Neural crest cell (in vitro differentiated cells): ENCODE measurements around the gene KRTAP24-1. TPM values are rescaled to one million over a fixed set of nuclear protein-coding genes. Genes with fewer than 3 reads are reported as not detected.

Experiments used
- DNase-seq: peaks from one replicate; pipeline ENCODE4 v3.0.0; 2021; ENCODE audit warnings: low read depth, mixed read lengths, low spot score
- H3K27ac Mint-ChIP-seq: one replicate; pipeline ENCODE4 v1.8.0; 2021; ENCODE audit warnings: mild to moderate bottlenecking, mixed read lengths; ENCODE audit not compliant: unreplicated experiment
- H3K27me3 Mint-ChIP-seq: 2 replicates; pipeline ENCODE4 v1.8.0; 2021; ENCODE audit warnings: low read depth, mild to moderate bottlenecking, mixed read lengths
- H3K36me3 Mint-ChIP-seq: 2 replicates; pipeline ENCODE4 v1.8.0; 2021; ENCODE audit warnings: low read depth, mild to moderate bottlenecking, mixed read lengths
- H3K4me1 Mint-ChIP-seq: 2 replicates; pipeline ENCODE4 v1.8.0; 2021; ENCODE audit warnings: mixed read lengths
- H3K4me3 Mint-ChIP-seq: one replicate; pipeline ENCODE4 v1.8.0; 2021; ENCODE audit warnings: mild to moderate bottlenecking, mixed read lengths
- H3K9me3 Mint-ChIP-seq: 2 replicates; pipeline ENCODE4 v1.8.0; 2021; ENCODE audit warnings: mixed read lengths
- total RNA-seq: library from RNA; stranded (reverse); gene quantifications from 2 replicates; pipeline ENCODE4 v1.2.1, GENCODE V29; 2021
- TF ChIP-seq, protein P1 (sequence below): fragments of 200-600 bp; sonication (generic); conservative IDR thresholded peaks from 2 replicates; pipeline ENCODE4 v1.5.0; 2021; ENCODE audit warnings: antibody characterized with exemption, mild to moderate bottlenecking

Gene KRTAP24-1
- total RNA-seq, 1 donor from 2014 or later, result not detected

DNA sequence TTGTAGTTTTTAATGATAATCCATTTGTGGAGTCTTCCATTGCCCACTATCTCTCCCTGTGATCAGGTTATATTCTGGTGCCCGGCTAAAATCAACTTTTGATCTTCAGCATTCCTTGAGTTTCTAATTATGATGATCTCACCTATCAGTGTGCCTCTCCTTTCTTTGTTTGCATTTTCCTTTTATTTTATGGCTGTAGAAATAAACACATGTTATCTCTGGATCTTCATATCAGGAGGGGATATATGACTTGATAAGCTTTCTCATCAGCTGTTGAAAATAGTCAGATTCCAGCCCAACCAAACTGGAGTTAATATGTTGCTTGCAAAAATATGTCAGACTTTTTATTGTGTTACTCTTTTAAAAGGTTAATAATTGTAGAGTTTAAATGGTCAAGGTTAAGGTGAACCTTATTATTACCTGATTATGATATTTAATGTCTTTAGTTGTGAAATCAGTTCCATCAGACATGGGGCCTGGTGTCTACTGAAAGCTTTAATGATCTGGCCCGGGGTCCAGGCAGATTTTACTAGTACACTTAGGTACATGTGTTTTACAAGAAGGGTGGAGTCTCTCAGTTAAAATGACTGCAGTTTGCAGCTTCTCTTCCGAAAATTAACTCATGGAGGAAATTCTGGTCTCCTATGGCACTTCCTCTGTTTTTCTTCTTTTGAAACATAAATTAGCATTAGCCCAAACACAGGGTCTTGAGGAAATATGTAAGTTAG is 12.8 kb downstream of the KRTAP24-1 start:
- Mint-ChIP-seq H3K27me3 (no peaks in the 10 kb centered on the region), H3K9me3 (peaks cover 16% of the 10 kb centered on the region), H3K27ac (no peak overlapping the region), H3K4me1 (peaks cover 10% of the 10 kb centered on the region), H3K36me3 (peaks cover 4% of the 10 kb centered on the region), H3K4me3 (no peak overlapping the region)
- DNase-seq, result no peak
- TF ChIP-seq, protein P1, sequence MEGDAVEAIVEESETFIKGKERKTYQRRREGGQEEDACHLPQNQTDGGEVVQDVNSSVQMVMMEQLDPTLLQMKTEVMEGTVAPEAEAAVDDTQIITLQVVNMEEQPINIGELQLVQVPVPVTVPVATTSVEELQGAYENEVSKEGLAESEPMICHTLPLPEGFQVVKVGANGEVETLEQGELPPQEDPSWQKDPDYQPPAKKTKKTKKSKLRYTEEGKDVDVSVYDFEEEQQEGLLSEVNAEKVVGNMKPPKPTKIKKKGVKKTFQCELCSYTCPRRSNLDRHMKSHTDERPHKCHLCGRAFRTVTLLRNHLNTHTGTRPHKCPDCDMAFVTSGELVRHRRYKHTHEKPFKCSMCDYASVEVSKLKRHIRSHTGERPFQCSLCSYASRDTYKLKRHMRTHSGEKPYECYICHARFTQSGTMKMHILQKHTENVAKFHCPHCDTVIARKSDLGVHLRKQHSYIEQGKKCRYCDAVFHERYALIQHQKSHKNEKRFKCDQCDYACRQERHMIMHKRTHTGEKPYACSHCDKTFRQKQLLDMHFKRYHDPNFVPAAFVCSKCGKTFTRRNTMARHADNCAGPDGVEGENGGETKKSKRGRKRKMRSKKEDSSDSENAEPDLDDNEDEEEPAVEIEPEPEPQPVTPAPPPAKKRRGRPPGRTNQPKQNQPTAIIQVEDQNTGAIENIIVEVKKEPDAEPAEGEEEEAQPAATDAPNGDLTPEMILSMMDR, result no peak

DNA sequence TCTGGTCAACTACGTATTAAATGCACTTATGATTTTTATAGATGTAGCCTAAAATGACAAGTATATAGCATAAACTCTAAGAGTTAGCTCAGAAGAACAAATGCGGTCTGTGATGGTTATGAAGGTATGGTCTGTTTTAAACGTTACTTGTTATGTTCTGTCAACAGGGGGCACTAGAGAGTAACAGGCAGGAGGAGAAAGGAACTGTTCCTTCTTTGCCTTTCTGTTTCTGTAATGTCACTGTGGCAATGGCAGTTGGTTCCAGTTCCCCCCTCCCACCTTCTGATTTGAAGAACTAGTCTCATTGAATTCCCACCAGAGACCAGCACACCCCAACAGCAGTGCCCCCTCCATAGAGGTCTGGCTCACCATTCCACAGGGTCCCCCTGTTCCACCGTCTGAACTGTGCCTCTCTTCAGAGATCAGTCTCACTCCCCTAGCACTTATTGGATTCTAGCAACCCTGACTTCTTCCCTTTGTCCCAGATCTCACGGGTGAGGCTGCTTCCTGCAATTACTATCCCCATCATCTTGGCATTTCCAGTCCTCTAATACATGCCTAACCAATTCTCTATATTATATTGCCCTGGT is 14.0 kb downstream of the KRTAP24-1 start:
- TF ChIP-seq, protein P1, result peak; percentile 39
- H3K9me3 Mint-ChIP-seq, result peaks cover 11% of the 10 kb centered on the region
- DNase-seq, result no peak
- H3K36me3 Mint-ChIP-seq, result peaks cover 2% of the 10 kb centered on the region
- no peak overlapping the region for H3K27ac Mint-ChIP-seq
- H3K4me3 Mint-ChIP-seq, result no peak overlapping the region
- H3K4me1 Mint-ChIP-seq, result no peaks in the 10 kb centered on the region
- no peaks in the 10 kb centered on the region for H3K27me3 Mint-ChIP-seq

- H3K4me1 Mint-ChIP-seq, result no peaks in the 10 kb centered on the region
- DNase-seq, result no peak
- TF ChIP-seq, protein P1, result peak; percentile 58
- peaks cover 2% of the 10 kb centered on the region for H3K9me3 Mint-ChIP-seq
- H3K4me3 Mint-ChIP-seq, result no peak overlapping the region
- no peak overlapping the region for H3K27ac Mint-ChIP-seq
- no peaks in the 10 kb centered on the region for H3K36me3 Mint-ChIP-seq
- H3K27me3 Mint-ChIP-seq, result no peaks in the 10 kb centered on the region
Observed at GRCh38 chr21:30257773-30258172, 25.0 kb downstream of the KRTAP24-1 start.

DNA sequence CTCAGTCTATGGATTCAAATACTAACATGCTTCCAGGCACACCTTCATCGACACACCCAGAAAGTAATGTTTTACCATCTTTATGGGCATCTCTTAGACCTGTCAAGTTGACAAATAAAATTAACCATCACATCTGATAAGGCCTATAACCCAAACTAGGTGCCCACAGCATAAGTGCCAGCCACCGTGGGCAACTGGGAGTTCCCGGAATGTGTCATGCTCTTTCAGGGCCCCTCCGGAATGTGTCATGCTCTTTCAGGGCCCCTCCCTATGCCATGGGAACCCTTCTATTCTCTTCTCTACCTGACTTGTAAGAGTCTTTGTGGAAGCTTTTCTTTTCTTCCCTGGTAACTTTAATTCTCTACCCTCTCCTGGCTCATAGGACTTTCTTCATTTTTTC is 26.6 kb downstream of the KRTAP24-1 start:
- H3K4me1 Mint-ChIP-seq, result no peaks in the 10 kb centered on the region
- TF ChIP-seq, protein P1, result no peak
- H3K9me3 Mint-ChIP-seq, result peaks cover 4% of the 10 kb centered on the region
- H3K27me3 Mint-ChIP-seq, result no peaks in the 10 kb centered on the region
- H3K36me3 Mint-ChIP-seq, result no peaks in the 10 kb centered on the region
- H3K4me3 Mint-ChIP-seq, result no peak overlapping the region
- no peak for DNase-seq
- H3K27ac Mint-ChIP-seq, result no peak overlapping the region

DNA sequence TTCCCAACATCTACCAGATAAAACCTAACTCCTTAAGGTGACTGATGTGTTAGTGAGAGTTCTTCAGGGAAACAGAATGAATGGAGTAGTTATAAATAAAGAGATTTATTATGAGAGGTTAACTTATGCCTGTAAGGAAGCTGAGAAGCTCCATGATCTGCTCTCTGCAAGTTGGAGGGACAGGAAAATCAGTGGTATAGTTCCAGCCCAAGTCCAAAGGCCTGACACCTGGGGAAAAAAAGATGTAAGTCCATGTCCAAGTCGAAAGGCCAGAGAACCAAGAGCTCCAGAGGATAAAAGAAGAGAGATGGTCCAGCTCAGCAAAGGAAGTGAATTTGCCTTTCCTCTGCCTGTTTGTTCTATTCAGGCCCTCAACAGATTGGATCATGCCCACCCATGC is 27.1 kb downstream of the KRTAP24-1 start:
- Mint-ChIP-seq H3K9me3 (peaks cover 4% of the 10 kb centered on the region), H3K4me3 (no peak overlapping the region), H3K27me3 (no peaks in the 10 kb centered on the region)

More for the DNA sequence above, 27.1 kb downstream of the KRTAP24-1 start:
- TF ChIP-seq, protein P1, result no peak
- H3K27ac Mint-ChIP-seq, result no peak overlapping the region
- H3K36me3 Mint-ChIP-seq, result no peaks in the 10 kb centered on the region
- H3K4me1 Mint-ChIP-seq, result no peaks in the 10 kb centered on the region
- DNase-seq, result no peak
